HG03439 (cell line): ENCODE measurements around the gene F12.
"Not testable (repeated sequence)": the region's sequence is repeated elsewhere in the genome, so short reads cannot be mapped to it uniquely, and the experiment has no call there.

Experiments used
- ATAC-seq: cut with Tn5 transposase; IDR thresholded peaks from one replicate; pipeline ENCODE4 v1.9.1; 2021; ENCODE audit warnings: mild to moderate bottlenecking, moderate library complexity; ENCODE audit not compliant: unreplicated experiment

The F12 gene

GRCh38 chr5:177419046-177419445 is 9.7 kb upstream of the F12 start:
- ATAC-seq = no peak

DNA sequence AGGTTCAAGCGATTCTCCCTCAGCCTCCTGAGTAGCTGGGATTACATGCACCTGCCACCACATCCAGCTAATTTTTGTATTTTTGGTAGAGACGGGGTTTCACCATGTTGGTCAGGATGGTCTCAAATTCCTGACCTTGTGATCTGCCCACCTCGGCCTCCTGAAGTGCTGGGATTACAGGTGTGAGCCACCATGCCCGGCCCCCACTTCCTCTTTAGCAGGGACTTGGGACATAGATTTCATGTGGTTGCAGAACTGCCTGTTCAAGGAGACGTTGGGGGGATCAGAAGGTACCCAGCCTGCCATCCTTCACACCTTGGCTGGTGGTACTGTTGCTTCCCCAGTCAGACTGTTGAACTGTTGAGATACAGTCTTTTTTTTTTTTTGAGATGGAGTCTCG is 7.7 kb upstream of the F12 start:
- ATAC-seq = not testable (repeated sequence)

- ATAC-seq = no peak
These were observed 5.1 kb upstream of the F12 start for GRCh38 chr5:177414481-177414880.

- ATAC-seq = peak; percentile 63
These were observed 3.4 kb upstream of the F12 start for GRCh38 chr5:177412603-177413233.

DNA sequence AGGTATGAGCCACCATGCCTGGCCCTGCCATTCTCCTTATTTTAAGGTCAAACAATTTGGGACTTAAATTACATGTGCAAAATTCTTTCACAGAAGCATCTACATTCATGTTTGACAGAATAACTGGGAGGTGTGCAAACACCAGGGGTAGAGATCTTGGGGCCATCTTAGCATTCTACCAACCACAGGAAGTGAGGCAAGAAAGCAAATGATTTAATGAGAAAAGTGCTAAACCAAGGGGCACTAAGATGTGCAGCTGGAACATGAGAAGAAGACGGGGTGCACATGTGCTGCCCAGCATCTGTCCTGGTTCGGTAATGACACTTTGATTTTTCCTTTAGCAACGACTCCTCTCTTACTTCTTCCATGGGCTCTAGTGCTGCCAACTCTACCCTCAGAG is 1.2 kb upstream of the F12 start:
- no peak for ATAC-seq

GRCh38 chr5:177405805-177406204 is 3.6 kb downstream of the F12 start:
- ATAC-seq = no peak

GRCh38 chr5:177405312-177405711 is 4.1 kb downstream of the F12 start:
- ATAC-seq = no peak

- ATAC-seq = no peak
These were observed 4.7 kb downstream of the F12 start for GRCh38 chr5:177404641-177405179.

GRCh38 chr5:177403792-177404640 is 5.3 kb downstream of the F12 start:
- ATAC-seq = peak; percentile 77

- ATAC-seq = peak; percentile 13
These were observed 6.1 kb downstream of the F12 start for GRCh38 chr5:177403102-177403791.

DNA sequence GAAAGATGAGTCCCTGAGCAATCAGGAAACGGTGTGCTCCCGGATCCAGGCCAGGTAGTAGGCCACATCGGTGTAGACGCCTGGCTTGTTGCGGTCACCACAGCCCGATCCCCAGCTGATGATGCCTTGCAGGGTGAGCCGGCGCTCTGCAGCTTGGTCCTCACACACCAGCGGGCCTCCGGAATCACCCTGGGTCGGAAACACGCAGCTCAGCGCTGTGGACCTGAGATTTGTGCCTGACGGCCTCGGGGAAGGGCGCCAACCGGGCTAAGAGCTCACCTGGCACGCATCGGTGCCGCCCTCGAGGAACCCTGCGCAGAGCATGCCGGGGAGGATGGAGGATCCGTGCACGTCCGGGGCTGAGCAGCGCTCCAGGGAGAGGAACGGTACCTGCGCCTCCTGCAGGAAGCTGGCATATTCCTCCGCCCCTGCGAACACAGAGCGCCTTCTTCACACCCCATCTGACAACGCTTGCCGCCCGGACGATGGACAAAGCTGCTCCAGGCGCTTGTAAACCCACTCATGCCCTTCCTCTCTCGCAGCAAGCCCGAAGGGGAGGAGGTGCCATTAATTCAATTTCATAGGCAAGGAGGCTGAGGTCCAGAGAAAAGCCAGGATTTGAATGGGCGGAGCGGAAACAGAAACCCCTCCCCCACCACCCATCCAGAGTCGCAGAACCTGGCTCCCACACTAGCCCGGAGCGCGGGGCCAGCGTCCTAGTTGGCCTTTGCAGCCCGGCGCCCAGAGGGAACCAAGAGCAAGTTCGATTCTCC is 6.9 kb downstream of the F12 start:
- no peak for ATAC-seq

GRCh38 chr5:177399997-177400868 is 9.1 kb downstream of the F12 start, which contains the start of gene PFN3:
Gene PFN3, minus strand, starts transcription at chr5:177400661. Its CDS starts 85 bp downstream, at chr5:177400576.
- no peak for ATAC-seq

- no peak for ATAC-seq
These were observed 11.4 kb downstream of the F12 start for GRCh38 chr5:177397875-177398390.

DNA sequence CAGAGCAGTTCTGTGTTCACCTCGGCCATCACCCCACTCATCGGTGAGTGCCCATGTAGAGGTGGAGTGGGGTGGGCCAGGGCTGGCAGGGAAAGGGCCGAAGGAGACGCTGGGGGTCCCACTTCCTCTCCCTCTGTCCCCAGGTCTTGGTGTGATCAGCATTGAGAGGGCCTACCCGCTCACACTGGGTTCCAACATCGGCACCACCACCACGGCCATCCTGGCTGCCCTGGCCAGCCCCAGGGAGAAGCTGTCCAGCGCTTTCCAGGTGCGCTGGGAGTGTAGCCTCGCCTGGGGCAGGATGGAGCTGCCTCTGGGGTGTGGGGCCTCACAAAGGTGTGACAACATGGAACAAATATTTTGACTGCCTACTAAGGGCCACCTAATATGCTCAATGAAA is 12.6 kb downstream of the F12 start:
- ATAC-seq = no peak

GRCh38 chr5:177396078-177396477 is 13.3 kb downstream of the F12 start:
- no peak for ATAC-seq

DNA sequence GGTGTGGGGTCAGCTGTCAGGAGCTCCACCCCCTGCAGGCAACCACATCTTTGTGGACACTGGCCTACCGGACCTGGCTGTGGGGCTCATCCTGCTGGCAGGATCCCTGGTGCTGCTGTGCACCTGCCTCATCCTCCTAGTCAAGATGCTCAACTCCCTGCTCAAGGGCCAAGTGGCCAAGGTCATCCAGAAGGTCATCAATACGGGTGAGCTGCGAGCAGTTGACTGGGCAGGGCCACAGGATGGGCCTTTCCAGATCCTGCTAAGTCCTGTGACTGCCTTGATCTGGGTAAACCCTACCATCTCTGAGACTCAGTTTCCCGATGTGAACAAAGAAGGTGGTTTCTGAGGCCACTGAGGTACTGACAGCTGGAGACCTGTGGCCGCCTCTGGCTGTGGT is 15.4 kb downstream of the F12 start:
- ATAC-seq = no peak

- ATAC-seq = no peak
These were observed 16.1 kb downstream of the F12 start for GRCh38 chr5:177393206-177393765.

GRCh38 chr5:177392765-177393164 is 16.6 kb downstream of the F12 start:
- ATAC-seq = no peak
